ENCODE measurements around the gene SFRP4.

Gene SFRP4

GRCh38 chr7:37945336-37945735 is 28.7 kb upstream of the SFRP4 start:
- TF ChIP-seq MAX (IDR thresholded peaks at IDR 0.05), result no peak
- TF ChIP-seq YY1 (IDR thresholded peaks at IDR 0.05; ENCODE audit: low read depth), result no peak
- no peak for TF ChIP-seq ZBTB7A (IDR thresholded peaks at IDR 0.05; ENCODE audit: low read depth)
- TF ChIP-seq REST (IDR thresholded peaks at IDR 0.05; ENCODE audit: low read depth), result no peak
- no peak for TF ChIP-seq TAF1 (IDR thresholded peaks at IDR 0.05; ENCODE audit: low read depth)
- TF ChIP-seq EP300 (IDR thresholded peaks at IDR 0.05; ENCODE audit: borderline replicate concordance), result no peak
- TF ChIP-seq FOXM1 (IDR thresholded peaks at IDR 0.05; ENCODE audit: borderline replicate concordance, low read depth), result no peak
- no peak for TF ChIP-seq EGR1 (IDR thresholded peaks at IDR 0.05)

GRCh38 chr7:37944737-37945054 is 28.1 kb upstream of the SFRP4 start:
- TF ChIP-seq USF1 (IDR thresholded peaks at IDR 0.05) (no peak), CREB1 (IDR thresholded peaks at IDR 0.05; ENCODE audit: low read depth) (no peak), TEAD4 (IDR thresholded peaks at IDR 0.05) (no peak), CEBPB (IDR thresholded peaks at IDR 0.05) (no peak), TCF12 (IDR thresholded peaks at IDR 0.05; ENCODE audit: low read depth) (no peak), REST (IDR thresholded peaks at IDR 0.05; ENCODE audit: low read depth) (no peak), RAD21 (IDR thresholded peaks at IDR 0.05; ENCODE audit: low read depth) (no peak), EGR1 (IDR thresholded peaks at IDR 0.05) (no peak), MAX (IDR thresholded peaks at IDR 0.05) (no peak), ZBTB7A (IDR thresholded peaks at IDR 0.05; ENCODE audit: low read depth) (no peak), YY1 (IDR thresholded peaks at IDR 0.05; ENCODE audit: low read depth) (no peak)

GRCh38 chr7:37943905-37944736 is 27.5 kb upstream of the SFRP4 start:
- TF ChIP-seq RAD21 (IDR thresholded peaks at IDR 0.05; ENCODE audit: low read depth) (no peak), EP300 (IDR thresholded peaks at IDR 0.05; ENCODE audit: borderline replicate concordance) (no peak), REST (IDR thresholded peaks at IDR 0.05; ENCODE audit: low read depth) (no peak), TCF12 (IDR thresholded peaks at IDR 0.05; ENCODE audit: low read depth) (no peak), YY1 (IDR thresholded peaks at IDR 0.05; ENCODE audit: low read depth) (no peak), ZBTB7A (IDR thresholded peaks at IDR 0.05; ENCODE audit: low read depth) (no peak)

GRCh38 chr7:37942934-37943610 is 26.5 kb upstream of the SFRP4 start:
- no peak for TF ChIP-seq TAF1 (IDR thresholded peaks at IDR 0.05; ENCODE audit: low read depth)
- no peak for TF ChIP-seq CEBPB (IDR thresholded peaks at IDR 0.05)
- TF ChIP-seq EGR1 (IDR thresholded peaks at IDR 0.05), result no peak
- TF ChIP-seq EP300 (IDR thresholded peaks at IDR 0.05; ENCODE audit: borderline replicate concordance), result no peak
- TF ChIP-seq REST (IDR thresholded peaks at IDR 0.05; ENCODE audit: low read depth), result no peak

All from Ishikawa (cell line).